HEK293 (cell line): ENCODE measurements around the gene ZFY.

Source experiments
- CTCF ChIA-PET: fragments of 350-600 bp; formaldehyde crosslinking; extraction: SDS; loops from one replicate; lab custom pipeline; 2021; ENCODE audit warnings: antibody characterized with exemption; lab: Yijun Ruan, JAX
- POLR2A ChIA-PET: fragments of 300-600 bp; formaldehyde crosslinking; extraction: SDS; loops from one replicate; lab custom pipeline; 2020; ENCODE audit warnings: antibody characterized with exemption, inconsistent platforms; lab: Yijun Ruan, JAX
- H3K27ac ChIP-seq: fragments of 200-500 bp; sonication (Bioruptor generic); 2 replicates; pipeline ENCODE4 v1.5.1; 2014; ENCODE audit warnings: low read depth, low read length, control low read depth, inconsistent platforms; ENCODE audit errors: extremely low read depth
- H3K36me3 ChIP-seq, 2 experiments: fragments of 200-500 bp in 1 of 2; sonication (Bioruptor generic) in 1 of 2; 1 replicate in 1 of 2; 2 replicates in 1 of 2; pipeline ENCODE4 v1.5.1; 2014 to 2017; ENCODE audit warnings: inconsistent platforms in 2 of 2, low read length in 2 of 2; ENCODE audit not compliant: control insufficient read depth in 2 of 2, insufficient read depth in 1 of 2
- H3K4me1 ChIP-seq: fragments of 200-500 bp; sonication (Bioruptor generic); 2 replicates; pipeline ENCODE4 v1.5.1; 2014; ENCODE audit warnings: mild to moderate bottlenecking, low read length, inconsistent platforms; ENCODE audit not compliant: control insufficient read depth, insufficient read depth
- H3K4me3 ChIP-seq: 2 replicates; pipeline ENCODE4 v1.5.1; 2011; ENCODE audit warnings: low read depth, mild to moderate bottlenecking, control low read depth, low read length, moderate library complexity
- H3K9me3 ChIP-seq: fragments of 200-500 bp; sonication (Bioruptor generic); 2 replicates; pipeline ENCODE4 v1.5.1; 2014; ENCODE audit warnings: low read depth, low read length, inconsistent platforms; ENCODE audit not compliant: control insufficient read depth, insufficient read depth
- IKZF3 ChIP-seq: fragments of 450-650 bp; IDR thresholded peaks from 2 replicates; pipeline ENCODE4 v1.5.0; 2018; ENCODE audit warnings: missing biosample characterization, mild to moderate bottlenecking, missing genetic modification characterization, moderate library complexity
- RBAK ChIP-seq: fragments of 450-650 bp; formaldehyde crosslinking; IDR thresholded peaks from 2 replicates; pipeline ENCODE4 v1.5.1; 2016; ENCODE audit warnings: missing biosample characterization, missing genetic modification characterization
- SALL2 ChIP-seq: fragments of 450-650 bp; formaldehyde crosslinking; IDR thresholded peaks from 2 replicates; pipeline ENCODE4 v1.5.0; 2017; ENCODE audit warnings: missing biosample characterization, mild to moderate bottlenecking, missing genetic modification characterization, borderline replicate concordance
- ZEB2 ChIP-seq: fragments of 450-650 bp; formaldehyde crosslinking; IDR thresholded peaks from 2 replicates; pipeline ENCODE4 v1.5.1; 2016; ENCODE audit warnings: missing biosample characterization, missing genetic modification characterization
- ZNF184 ChIP-seq: fragments of 450-650 bp; IDR thresholded peaks from 2 replicates; pipeline ENCODE4 v1.5.1; 2018; ENCODE audit warnings: missing biosample characterization, mild to moderate bottlenecking, missing genetic modification characterization
- ZNF274 ChIP-seq, 2 experiments: fragments of 200-500 bp in 1 of 2; fragments of 450-650 bp in 1 of 2; sonication (Bioruptor generic) in 1 of 2; formaldehyde crosslinking in 1 of 2; IDR thresholded peaks; 2 replicates each; pipeline versions ENCODE4 v1.5.1 to v1.6.1; 2014 to 2016; ENCODE audit warnings: borderline replicate concordance in 1 of 2, inconsistent platforms in 1 of 2, low read length in 1 of 2, missing biosample characterization in 1 of 2, missing genetic modification characterization in 1 of 2
- ZNF311 ChIP-seq: fragments of 450-650 bp; formaldehyde crosslinking; IDR thresholded peaks from 2 replicates; pipeline ENCODE4 v1.5.1; 2017; ENCODE audit warnings: missing biosample characterization, missing genetic modification characterization, borderline replicate concordance
- ZNF549 ChIP-seq: fragments of 450-650 bp; IDR thresholded peaks from 2 replicates; pipeline ENCODE4 v1.5.1; 2018; ENCODE audit warnings: missing biosample characterization, missing genetic modification characterization, mild to moderate bottlenecking, inconsistent platforms, moderate library complexity
- ZNF561 ChIP-seq: fragments of 450-650 bp; IDR thresholded peaks from 2 replicates; pipeline ENCODE4 v1.5.1; 2018; ENCODE audit warnings: missing biosample characterization, missing genetic modification characterization, borderline replicate concordance
- ZNF658 ChIP-seq: fragments of 450-650 bp; formaldehyde crosslinking; IDR thresholded peaks from 2 replicates; pipeline ENCODE4; 2016; ENCODE audit warnings: missing biosample characterization, missing genetic modification characterization
- ZNF664 ChIP-seq: fragments of 450-650 bp; formaldehyde crosslinking; IDR thresholded peaks from 2 replicates; pipeline ENCODE4 v1.5.1; 2016; ENCODE audit warnings: missing biosample characterization, missing genetic modification characterization
- ZNF776 ChIP-seq: fragments of 450-650 bp; formaldehyde crosslinking; IDR thresholded peaks from 2 replicates; pipeline ENCODE4 v1.5.0; 2017; ENCODE audit warnings: missing biosample characterization, missing genetic modification characterization, borderline replicate concordance
- ZNF791 ChIP-seq: fragments of 450-650 bp; formaldehyde crosslinking; IDR thresholded peaks from 2 replicates; pipeline ENCODE4 v1.5.1; 2016; ENCODE audit warnings: missing biosample characterization, missing genetic modification characterization
- ZNF837 ChIP-seq: fragments of 450-650 bp; formaldehyde crosslinking; IDR thresholded peaks from 2 replicates; pipeline ENCODE4 v1.5.1; 2016; ENCODE audit warnings: missing biosample characterization, missing genetic modification characterization
- ZSCAN30 ChIP-seq: fragments of 450-650 bp; IDR thresholded peaks from 2 replicates; pipeline ENCODE4 v1.5.1; 2018; ENCODE audit warnings: missing biosample characterization, mild to moderate bottlenecking, missing genetic modification characterization, moderate library complexity
- TF ChIP-seq, protein P1 (sequence below): fragments of 450-650 bp; formaldehyde crosslinking; IDR thresholded peaks from 2 replicates; pipeline ENCODE4 v1.5.1; 2016; ENCODE audit warnings: missing biosample characterization, missing genetic modification characterization
- TF ChIP-seq, protein P2 (sequence below): sonication (generic); formaldehyde crosslinking; IDR thresholded peaks from 2 replicates; pipeline ENCODE4 v1.8.1; 2022; ENCODE audit warnings: mild to moderate bottlenecking, moderate library complexity, missing genetic modification reagents
- TF ChIP-seq, protein P3 (sequence below): fragments of 450-650 bp; formaldehyde crosslinking; IDR thresholded peaks from 2 replicates; pipeline ENCODE4 v1.5.1; 2016; ENCODE audit warnings: missing biosample characterization, missing genetic modification characterization, borderline replicate concordance
- TF ChIP-seq, protein P4 (sequence below): fragments of 450-650 bp; formaldehyde crosslinking; IDR thresholded peaks from 2 replicates; pipeline ENCODE4 v1.5.1; 2016; ENCODE audit warnings: missing biosample characterization, missing genetic modification characterization

ZFY gene

DNA sequence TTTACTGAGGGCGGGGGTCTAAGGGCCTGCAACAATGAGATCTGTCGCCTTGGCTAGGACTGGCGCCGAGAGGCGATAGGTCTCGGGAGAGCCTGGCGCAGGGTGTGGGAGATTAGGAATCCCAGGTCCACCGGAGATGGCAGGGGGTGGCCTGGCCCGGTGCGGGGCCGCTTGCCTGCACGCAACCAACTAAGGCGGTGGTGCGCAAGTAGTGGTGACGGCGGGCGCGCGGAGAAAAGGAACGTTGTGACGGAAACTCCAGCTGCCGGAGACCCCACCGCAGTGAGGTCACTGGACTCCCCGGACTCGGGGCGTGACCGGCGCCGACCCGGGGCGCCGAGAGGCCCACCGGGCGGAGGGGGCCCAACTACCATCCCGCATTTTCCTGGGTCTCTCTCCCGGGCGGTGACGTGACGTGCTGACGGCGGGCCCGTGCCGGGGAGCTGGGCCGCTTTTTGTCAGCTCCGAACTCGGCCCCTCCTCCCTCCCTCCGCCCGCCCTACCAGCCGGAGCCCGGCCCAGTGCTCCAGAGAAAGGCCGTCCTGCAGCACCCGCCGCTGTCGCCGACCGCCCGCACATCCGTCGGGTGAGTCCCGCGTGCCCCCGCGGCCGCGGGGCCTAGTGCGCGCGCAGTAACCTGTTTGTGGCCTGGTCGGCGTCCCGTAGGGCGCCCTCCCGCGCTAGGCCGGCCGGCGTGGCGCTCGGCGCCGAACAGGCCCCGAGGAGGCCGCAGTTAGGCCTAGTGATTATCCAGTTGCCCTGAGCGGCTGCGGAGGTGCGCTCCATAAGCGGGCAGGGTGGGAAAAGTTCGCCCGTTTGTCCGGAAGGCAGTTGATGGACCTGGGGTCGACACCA lies at the start of gene ZFY:
Gene ZFY, plus strand, starts transcription at position 521 of the 855 bp plus-strand sequence. CDS start 18,556 bp downstream, outside the sequence.
- CTCF ChIA-PET, result no interaction called here
- no peak for TF ChIP-seq ZNF561 (tag by site-specific recombination)
- TF ChIP-seq ZNF837, result no peak
- no peak for TF ChIP-seq RBAK (tag by site-specific recombination)
- no peak for TF ChIP-seq ZNF791
- TF ChIP-seq ZEB2 (tag by site-specific recombination), result no peak
- no peak for TF ChIP-seq ZNF184 (tag by site-specific recombination)
- TF ChIP-seq IKZF3, result no peak
- no peak for TF ChIP-seq ZNF549 (tag by site-specific recombination)
- TF ChIP-seq ZNF664 (tag by site-specific recombination), result no peak
- TF ChIP-seq, protein P1, sequence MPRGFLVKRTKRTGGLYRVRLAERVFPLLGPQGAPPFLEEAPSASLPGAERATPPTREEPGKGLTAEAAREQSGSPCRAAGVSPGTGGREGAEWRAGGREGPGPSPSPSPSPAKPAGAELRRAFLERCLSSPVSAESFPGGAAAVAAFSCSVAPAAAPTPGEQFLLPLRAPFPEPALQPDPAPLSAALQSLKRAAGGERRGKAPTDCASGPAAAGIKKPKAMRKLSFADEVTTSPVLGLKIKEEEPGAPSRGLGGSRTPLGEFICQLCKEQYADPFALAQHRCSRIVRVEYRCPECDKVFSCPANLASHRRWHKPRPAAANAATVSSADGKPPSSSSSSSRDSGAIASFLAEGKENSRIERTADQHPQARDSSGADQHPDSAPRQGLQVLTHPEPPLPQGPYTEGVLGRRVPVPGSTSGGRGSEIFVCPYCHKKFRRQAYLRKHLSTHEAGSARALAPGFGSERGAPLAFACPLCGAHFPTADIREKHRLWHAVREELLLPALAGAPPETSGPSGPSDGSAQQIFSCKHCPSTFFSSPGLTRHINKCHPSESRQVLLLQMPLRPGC (tag by site-specific recombination), result no peak
- TF ChIP-seq ZNF776 (tag by site-specific recombination), result no peak
- no peak for TF ChIP-seq ZSCAN30 (tag by site-specific recombination)
- no peak for TF ChIP-seq ZNF274 (IDR thresholded peaks at IDR 0.05; ENCODE audit: low read length)
- TF ChIP-seq ZNF274 (tag by site-specific recombination; IDR thresholded peaks at IDR 0.05; ENCODE audit: borderline replicate concordance), result no peak
- TF ChIP-seq ZNF311 (tag by site-specific recombination), result no peak
- TF ChIP-seq, protein P2, sequence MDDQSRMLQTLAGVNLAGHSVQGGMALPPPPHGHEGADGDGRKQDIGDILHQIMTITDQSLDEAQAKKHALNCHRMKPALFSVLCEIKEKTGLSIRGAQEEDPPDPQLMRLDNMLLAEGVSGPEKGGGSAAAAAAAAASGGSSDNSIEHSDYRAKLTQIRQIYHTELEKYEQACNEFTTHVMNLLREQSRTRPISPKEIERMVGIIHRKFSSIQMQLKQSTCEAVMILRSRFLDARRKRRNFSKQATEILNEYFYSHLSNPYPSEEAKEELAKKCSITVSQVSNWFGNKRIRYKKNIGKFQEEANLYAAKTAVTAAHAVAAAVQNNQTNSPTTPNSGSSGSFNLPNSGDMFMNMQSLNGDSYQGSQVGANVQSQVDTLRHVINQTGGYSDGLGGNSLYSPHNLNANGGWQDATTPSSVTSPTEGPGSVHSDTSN (CRISPR knock-in tag), result no peak
- no peak for TF ChIP-seq SALL2 (tag by site-specific recombination)
- TF ChIP-seq, protein P3, sequence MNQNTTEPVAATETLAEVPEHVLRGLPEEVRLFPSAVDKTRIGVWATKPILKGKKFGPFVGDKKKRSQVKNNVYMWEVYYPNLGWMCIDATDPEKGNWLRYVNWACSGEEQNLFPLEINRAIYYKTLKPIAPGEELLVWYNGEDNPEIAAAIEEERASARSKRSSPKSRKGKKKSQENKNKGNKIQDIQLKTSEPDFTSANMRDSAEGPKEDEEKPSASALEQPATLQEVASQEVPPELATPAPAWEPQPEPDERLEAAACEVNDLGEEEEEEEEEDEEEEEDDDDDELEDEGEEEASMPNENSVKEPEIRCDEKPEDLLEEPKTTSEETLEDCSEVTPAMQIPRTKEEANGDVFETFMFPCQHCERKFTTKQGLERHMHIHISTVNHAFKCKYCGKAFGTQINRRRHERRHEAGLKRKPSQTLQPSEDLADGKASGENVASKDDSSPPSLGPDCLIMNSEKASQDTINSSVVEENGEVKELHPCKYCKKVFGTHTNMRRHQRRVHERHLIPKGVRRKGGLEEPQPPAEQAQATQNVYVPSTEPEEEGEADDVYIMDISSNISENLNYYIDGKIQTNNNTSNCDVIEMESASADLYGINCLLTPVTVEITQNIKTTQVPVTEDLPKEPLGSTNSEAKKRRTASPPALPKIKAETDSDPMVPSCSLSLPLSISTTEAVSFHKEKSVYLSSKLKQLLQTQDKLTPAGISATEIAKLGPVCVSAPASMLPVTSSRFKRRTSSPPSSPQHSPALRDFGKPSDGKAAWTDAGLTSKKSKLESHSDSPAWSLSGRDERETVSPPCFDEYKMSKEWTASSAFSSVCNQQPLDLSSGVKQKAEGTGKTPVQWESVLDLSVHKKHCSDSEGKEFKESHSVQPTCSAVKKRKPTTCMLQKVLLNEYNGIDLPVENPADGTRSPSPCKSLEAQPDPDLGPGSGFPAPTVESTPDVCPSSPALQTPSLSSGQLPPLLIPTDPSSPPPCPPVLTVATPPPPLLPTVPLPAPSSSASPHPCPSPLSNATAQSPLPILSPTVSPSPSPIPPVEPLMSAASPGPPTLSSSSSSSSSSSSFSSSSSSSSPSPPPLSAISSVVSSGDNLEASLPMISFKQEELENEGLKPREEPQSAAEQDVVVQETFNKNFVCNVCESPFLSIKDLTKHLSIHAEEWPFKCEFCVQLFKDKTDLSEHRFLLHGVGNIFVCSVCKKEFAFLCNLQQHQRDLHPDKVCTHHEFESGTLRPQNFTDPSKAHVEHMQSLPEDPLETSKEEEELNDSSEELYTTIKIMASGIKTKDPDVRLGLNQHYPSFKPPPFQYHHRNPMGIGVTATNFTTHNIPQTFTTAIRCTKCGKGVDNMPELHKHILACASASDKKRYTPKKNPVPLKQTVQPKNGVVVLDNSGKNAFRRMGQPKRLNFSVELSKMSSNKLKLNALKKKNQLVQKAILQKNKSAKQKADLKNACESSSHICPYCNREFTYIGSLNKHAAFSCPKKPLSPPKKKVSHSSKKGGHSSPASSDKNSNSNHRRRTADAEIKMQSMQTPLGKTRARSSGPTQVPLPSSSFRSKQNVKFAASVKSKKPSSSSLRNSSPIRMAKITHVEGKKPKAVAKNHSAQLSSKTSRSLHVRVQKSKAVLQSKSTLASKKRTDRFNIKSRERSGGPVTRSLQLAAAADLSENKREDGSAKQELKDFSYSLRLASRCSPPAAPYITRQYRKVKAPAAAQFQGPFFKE (tag by site-specific recombination), result no peak
- TF ChIP-seq ZNF658 (tag by site-specific recombination), result no peak
- TF ChIP-seq, protein P4, sequence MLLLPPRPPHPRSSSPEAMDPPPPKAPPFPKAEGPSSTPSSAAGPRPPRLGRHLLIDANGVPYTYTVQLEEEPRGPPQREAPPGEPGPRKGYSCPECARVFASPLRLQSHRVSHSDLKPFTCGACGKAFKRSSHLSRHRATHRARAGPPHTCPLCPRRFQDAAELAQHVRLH (tag by site-specific recombination), result no peak
- TF ChIP-seq, all 188 proteins: peak for 0
- no peak within 1 kb of the TSS for H3K4me3 ChIP-seq
- H3K27ac ChIP-seq, result no peak within 1 kb of the TSS
- H3K4me1 ChIP-seq, result no peaks in the 10 kb centered on the region
- H3K36me3 ChIP-seq, result no peaks in the 10 kb centered on the region
- no peaks in the 10 kb centered on the region for H3K9me3 ChIP-seq
- POLR2A ChIA-PET, result no interaction called here
